Vagina (tissue), 2 donors: Measurements from ENCODE around the gene SLC19A1.

Source experiments
- POLR2A ChIP-seq, 2 donors: fragments of 450-650 bp; IDR thresholded peaks; one replicate each; pipeline ENCODE4 v1.6.1; 2017; ENCODE audit warnings: antibody characterized with exemption in 2 of 2, mild to moderate bottlenecking in 2 of 2, moderate library complexity in 2 of 2
- POLR2AphosphoS5 ChIP-seq, 2 donors: sonication (generic); formaldehyde crosslinking; IDR thresholded peaks; one replicate each; pipeline ENCODE4 v1.9.0; 2017; ENCODE audit warnings: antibody characterized with exemption in 2 of 2, mild to moderate bottlenecking in 2 of 2, low read depth in 1 of 2; ENCODE audit not compliant: insufficient read depth in 1 of 2
- TF ChIP-seq, protein P1 (sequence below), 3 experiments: fragments of 450-650 bp in 2 of 3; fragments of 200-600 bp in 1 of 3; sonication (generic) in 1 of 3; IDR thresholded peaks; one replicate each; pipeline ENCODE4 v1.5.1; 2017 to 2019; ENCODE audit warnings: antibody characterized with exemption in 3 of 3, mild to moderate bottlenecking in 2 of 3, moderate library complexity in 2 of 3

GRCh38 chr21:45507888-45508508 lies 34.2 kb downstream of the SLC19A1 start:
- TF ChIP-seq, protein P1, sequence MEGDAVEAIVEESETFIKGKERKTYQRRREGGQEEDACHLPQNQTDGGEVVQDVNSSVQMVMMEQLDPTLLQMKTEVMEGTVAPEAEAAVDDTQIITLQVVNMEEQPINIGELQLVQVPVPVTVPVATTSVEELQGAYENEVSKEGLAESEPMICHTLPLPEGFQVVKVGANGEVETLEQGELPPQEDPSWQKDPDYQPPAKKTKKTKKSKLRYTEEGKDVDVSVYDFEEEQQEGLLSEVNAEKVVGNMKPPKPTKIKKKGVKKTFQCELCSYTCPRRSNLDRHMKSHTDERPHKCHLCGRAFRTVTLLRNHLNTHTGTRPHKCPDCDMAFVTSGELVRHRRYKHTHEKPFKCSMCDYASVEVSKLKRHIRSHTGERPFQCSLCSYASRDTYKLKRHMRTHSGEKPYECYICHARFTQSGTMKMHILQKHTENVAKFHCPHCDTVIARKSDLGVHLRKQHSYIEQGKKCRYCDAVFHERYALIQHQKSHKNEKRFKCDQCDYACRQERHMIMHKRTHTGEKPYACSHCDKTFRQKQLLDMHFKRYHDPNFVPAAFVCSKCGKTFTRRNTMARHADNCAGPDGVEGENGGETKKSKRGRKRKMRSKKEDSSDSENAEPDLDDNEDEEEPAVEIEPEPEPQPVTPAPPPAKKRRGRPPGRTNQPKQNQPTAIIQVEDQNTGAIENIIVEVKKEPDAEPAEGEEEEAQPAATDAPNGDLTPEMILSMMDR (IDR thresholded peaks at IDR 0.05): no peak
- TF ChIP-seq POLR2AphosphoS5 (IDR thresholded peaks at IDR 0.05; ENCODE audit: insufficient read depth in 1 of 2, low read depth in 1 of 2): no peak
- no peak for TF ChIP-seq POLR2A (IDR thresholded peaks at IDR 0.05)
